GM10248 (cell line): ENCODE results near the gene CPNE7.

Experiments
- CTCF ChIA-PET: fragments of 300-600 bp; sonication (Branson Sonifier 250); formaldehyde crosslinking; extraction: SDS; loops from one replicate; lab custom pipeline; 2021; ENCODE audit warnings: antibody characterized with exemption; lab: Yijun Ruan, JAX
- POLR2A ChIA-PET: fragments of 350-650 bp; sonication (Branson Sonifier 250); formaldehyde crosslinking; extraction: SDS; loops from one replicate; lab custom pipeline; 2020; ENCODE audit warnings: antibody characterized with exemption; lab: Yijun Ruan, JAX
- DNase-seq: peaks from one replicate; pipeline ENCODE4 v3.0.0; 2012; ENCODE audit errors: extremely low spot score
- TF ChIP-seq, protein P1 (sequence below): IDR thresholded peaks from 2 replicates; pipeline ENCODE4 v1.5.1; 2012; ENCODE audit warnings: mild to moderate bottlenecking, low read depth; ENCODE audit errors: extremely low read depth, missing control alignments, control extremely low read depth

CPNE7 gene

DNA sequence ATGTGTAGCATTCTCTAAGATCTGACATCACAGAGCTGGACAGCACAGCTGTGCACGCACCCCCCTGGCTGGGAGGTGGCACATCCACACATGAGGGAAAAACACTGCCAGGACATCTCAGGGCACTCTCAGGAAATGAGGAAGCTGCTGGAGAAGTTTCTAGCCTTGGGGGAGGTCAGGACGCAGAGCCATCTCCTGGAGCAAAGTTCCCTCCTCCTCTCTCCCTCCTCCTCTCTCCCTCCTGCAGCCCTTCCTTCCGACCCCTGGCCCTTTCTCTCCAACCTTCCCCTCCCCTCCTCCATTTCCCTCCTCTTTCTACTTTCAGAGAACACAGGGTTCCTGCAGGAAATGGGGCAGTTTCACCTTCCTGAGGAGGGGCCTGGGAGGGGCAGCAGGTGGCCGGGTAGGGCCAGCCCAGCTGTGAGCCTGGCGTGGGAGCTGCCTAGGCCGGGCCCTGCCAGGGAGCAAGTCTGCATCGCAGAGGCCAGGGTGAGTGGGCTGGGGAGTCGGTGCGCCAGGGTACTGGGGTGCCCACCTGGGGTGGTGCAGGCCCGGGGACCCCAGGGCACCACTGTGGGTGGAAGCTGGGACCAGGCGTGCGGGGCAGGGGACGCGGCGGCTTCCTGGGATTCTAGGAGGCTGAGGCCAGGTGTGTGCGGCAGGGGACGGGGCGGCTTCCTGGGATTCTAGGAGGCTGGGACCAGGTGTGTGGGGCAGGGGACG is 37.8 kb downstream of the CPNE7 start, which contains the start of gene DPEP1:
Gene DPEP1 (plus strand): TSS at position 412 of the 723 bp plus-strand sequence. CDS start 16,769 bp downstream, outside the sequence.
- ChIA-PET CTCF (interaction anchor here (1.2 to 2.8 kb wide), 3 partner anchors 7 to 247 kb away, joined by 3 to 18 read pairs (median 15); no protein-coding TSS in a partner anchor), POLR2A (no interaction called here)
- TF ChIP-seq, protein P1, sequence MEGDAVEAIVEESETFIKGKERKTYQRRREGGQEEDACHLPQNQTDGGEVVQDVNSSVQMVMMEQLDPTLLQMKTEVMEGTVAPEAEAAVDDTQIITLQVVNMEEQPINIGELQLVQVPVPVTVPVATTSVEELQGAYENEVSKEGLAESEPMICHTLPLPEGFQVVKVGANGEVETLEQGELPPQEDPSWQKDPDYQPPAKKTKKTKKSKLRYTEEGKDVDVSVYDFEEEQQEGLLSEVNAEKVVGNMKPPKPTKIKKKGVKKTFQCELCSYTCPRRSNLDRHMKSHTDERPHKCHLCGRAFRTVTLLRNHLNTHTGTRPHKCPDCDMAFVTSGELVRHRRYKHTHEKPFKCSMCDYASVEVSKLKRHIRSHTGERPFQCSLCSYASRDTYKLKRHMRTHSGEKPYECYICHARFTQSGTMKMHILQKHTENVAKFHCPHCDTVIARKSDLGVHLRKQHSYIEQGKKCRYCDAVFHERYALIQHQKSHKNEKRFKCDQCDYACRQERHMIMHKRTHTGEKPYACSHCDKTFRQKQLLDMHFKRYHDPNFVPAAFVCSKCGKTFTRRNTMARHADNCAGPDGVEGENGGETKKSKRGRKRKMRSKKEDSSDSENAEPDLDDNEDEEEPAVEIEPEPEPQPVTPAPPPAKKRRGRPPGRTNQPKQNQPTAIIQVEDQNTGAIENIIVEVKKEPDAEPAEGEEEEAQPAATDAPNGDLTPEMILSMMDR, result no peak
- DNase-seq, result no peak

DNA sequence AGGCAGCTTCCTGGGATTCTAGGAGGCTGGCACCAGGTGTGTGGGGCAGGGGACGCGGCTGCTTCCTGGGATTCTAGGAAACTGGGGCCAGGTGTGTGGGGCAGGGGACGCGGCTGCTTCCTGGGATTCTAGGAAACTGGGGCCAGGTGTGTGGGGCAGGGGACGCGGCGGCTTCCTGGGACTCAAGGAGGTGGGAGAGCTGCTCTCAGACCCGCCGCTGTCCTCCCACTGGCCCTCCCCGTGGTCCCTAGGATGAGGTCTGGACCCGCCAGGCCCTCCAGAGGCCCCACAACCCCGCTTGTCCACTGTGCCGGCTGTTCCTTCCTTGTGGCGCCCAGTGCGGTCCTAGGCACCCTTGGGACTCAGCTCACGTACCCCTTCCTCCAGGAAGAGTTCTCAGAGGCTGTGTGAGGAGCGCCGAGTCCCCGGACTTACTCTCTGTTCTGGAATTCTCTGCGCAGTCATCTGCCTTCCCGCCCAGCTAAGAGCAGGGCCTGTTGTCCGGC is 38.4 kb downstream of the CPNE7 start:
- ChIA-PET POLR2A (no interaction called here), CTCF (interaction anchor here (0.9 to 2.8 kb wide), 6 partner anchors 8 to 246 kb away, joined by 3 to 29 read pairs (median 9); no protein-coding TSS in a partner anchor)
- TF ChIP-seq, protein P1, result no peak
- no peak for DNase-seq

DNA sequence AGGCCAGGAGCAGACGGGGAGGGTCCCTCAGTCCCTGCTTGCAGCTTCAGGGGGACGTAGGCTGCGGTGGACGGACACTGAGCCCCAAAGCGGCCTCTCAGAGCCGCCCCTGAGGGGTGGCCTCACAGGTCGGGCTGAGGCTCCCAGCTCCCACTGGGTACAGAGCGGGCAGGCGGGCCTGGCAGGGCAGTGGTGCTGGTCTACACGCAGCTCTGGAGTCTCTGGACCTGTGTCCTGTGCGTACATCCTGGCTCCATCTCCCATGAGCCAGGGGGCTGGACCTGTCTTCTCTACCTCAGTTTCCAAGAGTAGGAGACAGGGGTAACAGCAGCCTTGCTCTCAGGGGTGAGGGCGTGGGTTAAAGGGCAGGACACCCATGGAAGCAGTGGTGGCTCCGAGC is 39.6 kb downstream of the CPNE7 start:
- CTCF ChIA-PET, result interaction anchor here (0.9 to 2.8 kb wide), 15 partner anchors 11 to 245 kb away, joined by 3 to 29 read pairs (median 5); no protein-coding TSS in a partner anchor
- no peak for DNase-seq
- TF ChIP-seq, protein P1, result no peak
- POLR2A ChIA-PET, result no interaction called here

DNA sequence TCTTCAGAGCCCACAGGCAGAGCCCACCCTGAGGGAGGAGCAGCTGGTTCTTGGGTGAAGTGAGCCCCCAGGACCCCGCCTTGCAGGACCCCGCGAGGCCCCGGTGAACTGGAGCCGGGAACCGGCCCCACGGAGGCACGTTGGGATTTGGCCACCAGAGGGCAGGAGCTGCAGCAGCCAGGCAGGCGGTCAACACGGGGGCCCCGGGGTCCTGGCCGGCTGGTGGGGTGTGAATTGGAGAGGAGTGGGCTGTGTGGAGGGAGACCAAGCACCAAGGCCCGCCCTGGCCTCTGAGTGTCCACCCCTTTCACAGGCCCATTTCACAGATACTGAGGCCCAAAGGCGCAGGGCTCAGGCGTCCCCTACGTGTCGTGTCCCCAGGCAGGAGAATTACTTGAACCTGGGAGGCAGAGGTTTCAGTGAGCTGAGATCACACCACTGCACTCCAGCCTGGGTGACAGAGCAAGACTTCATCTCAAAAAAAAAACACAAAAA is 40.1 kb downstream of the CPNE7 start:
- ChIA-PET POLR2A (no interaction called here), CTCF (interaction anchor here (0.9 to 2.8 kb wide), 14 partner anchors 10 to 248 kb away, joined by 3 to 29 read pairs (median 6); partner anchors contain the start of genes CHMP1A and SPATA33)
- peak; percentile 70 for DNase-seq
- TF ChIP-seq, protein P1, result peak; percentile 67

DNA sequence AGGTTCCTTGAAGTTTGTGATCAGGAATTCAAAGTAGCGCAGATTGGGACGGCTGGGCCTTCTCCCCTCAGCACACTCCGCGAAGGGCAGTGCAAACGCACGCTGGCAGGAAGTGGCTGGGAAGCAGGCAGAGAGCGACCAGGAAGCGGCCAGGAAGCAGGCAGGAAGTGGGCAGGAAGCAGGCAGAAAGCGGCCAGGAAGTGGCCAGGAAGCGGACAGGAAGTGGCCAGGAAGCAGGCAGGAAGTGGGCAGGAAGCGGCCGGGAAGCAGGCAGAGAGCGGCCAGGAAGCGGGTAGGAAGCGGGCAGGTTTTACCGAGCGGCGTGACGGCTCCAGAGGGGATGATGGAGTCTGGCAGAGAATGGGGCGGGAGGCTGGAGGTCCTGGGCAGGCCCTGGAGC is 41.1 kb downstream of the CPNE7 start:
- POLR2A ChIA-PET, result no interaction called here
- CTCF ChIA-PET, result interaction anchor here (1.0 kb wide), 3 partner anchors 10 to 41 kb away, joined by 3 to 4 read pairs (median 3); partner anchors contain the start of genes CHMP1A and SPATA33
- no peak for DNase-seq
- TF ChIP-seq, protein P1, result no peak

DNA sequence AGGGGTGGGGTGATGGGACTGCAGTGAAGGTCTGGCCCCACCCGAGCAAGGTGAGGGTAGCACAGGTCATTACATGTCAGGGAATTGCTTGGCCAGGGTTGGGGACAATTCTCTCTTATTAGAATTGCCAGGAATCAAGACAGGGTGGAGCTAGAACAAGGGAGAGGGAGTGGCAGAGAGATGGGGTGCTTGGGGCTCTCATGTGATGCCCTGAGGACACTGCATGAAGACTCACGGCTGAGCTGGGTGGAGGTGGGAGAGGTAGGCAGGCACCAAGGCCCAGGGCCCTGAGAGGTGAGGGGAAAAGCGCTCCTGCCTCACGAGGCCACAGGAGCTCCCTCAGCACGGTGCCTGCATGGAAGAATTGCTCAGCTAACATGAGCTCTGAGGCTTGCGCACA is 41.5 kb downstream of the CPNE7 start:
- TF ChIP-seq, protein P1, result no peak
- DNase-seq, result no peak
- ChIA-PET CTCF (interaction anchor here (0.9 to 1.0 kb wide), 3 partner anchors 11 to 16 kb away, joined by 3 to 4 read pairs (median 3); no protein-coding TSS in a partner anchor), POLR2A (no interaction called here)
